Mesodermal cell (in vitro differentiated cells): ENCODE results near the gene KRT33A.

ENCODE experiments used
- H3K27ac ChIP-seq: 2 replicates; pipeline ENCODE4 v1.7.0; 2013; ENCODE audit warnings: mild to moderate bottlenecking, low read depth, low read length, moderate library complexity; ENCODE audit not compliant: severe bottlenecking
- H3K36me3 ChIP-seq: 2 replicates; pipeline ENCODE4 v1.7.1; 2013; ENCODE audit warnings: mild to moderate bottlenecking, low read length, moderate library complexity; ENCODE audit not compliant: control insufficient read depth, insufficient read depth
- H3K4me1 ChIP-seq: one replicate; pipeline ENCODE4 v1.7.1; 2013; ENCODE audit warnings: mild to moderate bottlenecking, low read length; ENCODE audit not compliant: insufficient read depth, control insufficient read depth, poor library complexity, severe bottlenecking
- H3K4me3 ChIP-seq: 2 replicates; pipeline ENCODE4 v1.7.0; 2013; ENCODE audit warnings: low read length, control low read depth, mild to moderate bottlenecking; ENCODE audit not compliant: insufficient read depth, poor library complexity, severe bottlenecking; ENCODE audit errors: extremely low read depth
- H3K9me3 ChIP-seq: 2 replicates; pipeline ENCODE4 v1.7.1; 2013; ENCODE audit warnings: mild to moderate bottlenecking, low read length, moderate library complexity; ENCODE audit not compliant: control insufficient read depth
- WGBS, 2 experiments: methylation state at CpG; one replicate each; pipeline ENCODE4 v1.1.5; 2013; ENCODE audit warnings: missing lambda C conversion rate in 2 of 2; ENCODE audit not compliant: insufficient coverage in 2 of 2; 5-methylcytosine and 5-hydroxymethylcytosine counted together

The KRT33A gene

GRCh38 chr17:41301204-41301790 lies 49.3 kb downstream of the KRT33A start:
- H3K27ac ChIP-seq = no peak overlapping the region
- H3K9me3 ChIP-seq = no peaks in the 10 kb centered on the region
- H3K4me1 ChIP-seq = no peaks in the 10 kb centered on the region
- H3K4me3 ChIP-seq = no peak overlapping the region
- 83% methylated on average over 4 of the region's 5 CpGs for WGBS, 2 experiments
- no peaks in the 10 kb centered on the region for H3K36me3 ChIP-seq

GRCh38 chr17:41298458-41299135 lies 52.0 kb downstream of the KRT33A start:
- WGBS, 2 experiments = 88 to 91% methylated on average over 8 to 13 of the region's 20 CpGs
- Histone ChIP-seq H3K9me3 (no peaks in the 10 kb centered on the region), H3K4me3 (no peak overlapping the region), H3K27ac (no peak overlapping the region), H3K36me3 (no peaks in the 10 kb centered on the region), H3K4me1 (no peaks in the 10 kb centered on the region)

GRCh38 chr17:41296846-41297245 lies 53.8 kb downstream of the KRT33A start:
- no CpG with 5 or more reads among the region's 1 CpG for WGBS, 2 experiments
- H3K27ac ChIP-seq = no peak overlapping the region
- H3K9me3 ChIP-seq = no peaks in the 10 kb centered on the region
- H3K36me3 ChIP-seq = no peaks in the 10 kb centered on the region
- H3K4me3 ChIP-seq = no peak overlapping the region
- H3K4me1 ChIP-seq = no peaks in the 10 kb centered on the region
